GM23338 (cell line): Measurements from ENCODE around the gene KAT14. TPM values are rescaled to one million over a fixed set of nuclear protein-coding genes. Genes with fewer than 3 reads are reported as not detected.

Experiments used
- ATAC-seq: fragments of 200-7000 bp; cut with Tn5 transposase; 3 replicates; pipeline ENCODE4 v1.9.1; 2020
- DNase-seq: peaks from one replicate; pipeline ENCODE4 v3.0.0-alpha.2; 2015; ENCODE audit warnings: low spot score
- H2AFZ ChIP-seq: fragments of 200-600 bp; sonication (generic); 2 replicates; pipeline ENCODE4 v1.8.0; 2016; ENCODE audit warnings: antibody characterized with exemption, mild to moderate bottlenecking, moderate library complexity
- H3F3A ChIP-seq: fragments of 200-600 bp; sonication (generic); replicated peaks from 2 replicates; pipeline ENCODE4 v1.8.0; 2017; ENCODE audit warnings: antibody characterized with exemption, mixed run types, low read depth
- H3K27ac ChIP-seq: fragments of 200-600 bp; sonication (generic); 2 replicates; pipeline ENCODE4 v1.6.1; 2016; ENCODE audit warnings: low read depth
- H3K27me3 ChIP-seq: fragments of 200-600 bp; sonication (generic); 2 replicates; pipeline ENCODE4 v1.8.0; 2016; ENCODE audit warnings: mild to moderate bottlenecking, mixed run types, moderate library complexity; ENCODE audit not compliant: insufficient read depth
- H3K36me3 ChIP-seq: fragments of 200-600 bp; sonication (generic); 2 replicates; pipeline ENCODE4 v1.8.0; 2016; ENCODE audit warnings: mild to moderate bottlenecking; ENCODE audit not compliant: insufficient read depth
- H3K4me1 ChIP-seq: fragments of 200-600 bp; sonication (generic); 2 replicates; pipeline ENCODE4 v1.8.0; 2016; ENCODE audit warnings: mild to moderate bottlenecking, moderate library complexity; ENCODE audit not compliant: insufficient read depth
- H3K4me2 ChIP-seq: fragments of 200-600 bp; sonication (generic); 2 replicates; pipeline ENCODE4 v1.7.1; 2017; ENCODE audit warnings: mixed run types
- H3K4me3 ChIP-seq: fragments of 200-600 bp; sonication (generic); 2 replicates; pipeline ENCODE4 v1.6.1; 2016; ENCODE audit warnings: mixed run types
- H3K79me2 ChIP-seq: fragments of 200-600 bp; sonication (generic); replicated peaks from 2 replicates; pipeline ENCODE4 v1.8.0; 2017; ENCODE audit warnings: mild to moderate bottlenecking; ENCODE audit not compliant: insufficient read depth
- H3K9me2 ChIP-seq: fragments of 200-600 bp; sonication (generic); 2 replicates; pipeline ENCODE4 v1.8.0; 2017; ENCODE audit not compliant: insufficient read depth
- H4K20me1 ChIP-seq: fragments of 200-600 bp; sonication (generic); replicated peaks from 2 replicates; pipeline ENCODE4 v1.8.0; 2017; ENCODE audit warnings: mild to moderate bottlenecking; ENCODE audit not compliant: insufficient read depth
- H3K27ac Mint-ChIP-seq: 2 replicates; pipeline ENCODE4 v1.8.0; 2020; ENCODE audit warnings: inconsistent platforms, mild to moderate bottlenecking, moderate library complexity, mixed read lengths
- H3K27me3 Mint-ChIP-seq: 3 replicates; pipeline ENCODE4 v1.8.0; 2022; ENCODE audit warnings: low read depth, mild to moderate bottlenecking, moderate library complexity, mixed read lengths, inconsistent platforms; ENCODE audit not compliant: insufficient read depth, poor library complexity
- H3K36me3 Mint-ChIP-seq: 3 replicates; pipeline ENCODE4 v1.8.0; 2021; ENCODE audit warnings: low read depth, mild to moderate bottlenecking, inconsistent platforms, moderate library complexity, mixed read lengths
- H3K4me1 Mint-ChIP-seq: 3 replicates; pipeline ENCODE4 v1.8.0; 2020; ENCODE audit warnings: mild to moderate bottlenecking, inconsistent platforms, mixed read lengths
- H3K4me3 Mint-ChIP-seq: 3 replicates; pipeline ENCODE4 v1.8.0; 2021; ENCODE audit warnings: moderate library complexity, mild to moderate bottlenecking, inconsistent platforms, mixed read lengths
- H3K9me3 Mint-ChIP-seq: 3 replicates; pipeline ENCODE4 v1.8.0; 2020; ENCODE audit warnings: moderate library complexity, mild to moderate bottlenecking, inconsistent platforms, mixed read lengths
- CTCF ChIP-seq, 2 experiments: fragments of 200-600 bp in 1 of 2; sonication (generic) in 1 of 2; conservative IDR thresholded peaks; 2 replicates each; pipeline versions ENCODE4 v1.5.1 to v1.6.1; 2016 to 2017; ENCODE audit warnings: antibody characterized with exemption in 2 of 2, low read depth in 2 of 2, mild to moderate bottlenecking in 2 of 2, moderate library complexity in 1 of 2
- EZH2phosphoT487 ChIP-seq: fragments of 200-600 bp; sonication (generic); IDR thresholded peaks from one replicate; pipeline ENCODE4 v1.8.1; 2018; ENCODE audit warnings: antibody characterized with exemption; ENCODE audit not compliant: unreplicated experiment
- NANOG ChIP-seq: IDR thresholded peaks from 2 replicates; pipeline ENCODE4 v1.6.1; 2016; ENCODE audit warnings: antibody characterized with exemption, borderline replicate concordance
- ZNF462 ChIP-seq: fragments of 250-450 bp; sonication (Bioruptor Pico); IDR thresholded peaks from 2 replicates; pipeline ENCODE4 v1.5.0; 2020; ENCODE audit warnings: mild to moderate bottlenecking, moderate library complexity
- polyA plus RNA-seq: library from polyadenylated mRNA; unstranded; fragments of >200 nt; fragmentation: Nextera tagmentation; extraction: Ambion mirVana; gene quantifications from 2 replicates; pipeline ENCODE4 v1.2.1, GENCODE V29; 2016
- total RNA-seq: library from RNA; depleted of rRNA; stranded (reverse); fragments of >200 nt; shearing (Covaris generic); gene quantifications from 2 replicates; pipeline ENCODE4 v1.2.3, GENCODE V29; 2014
- TF ChIP-seq, protein P1 (sequence below): IDR thresholded peaks from one replicate; pipeline ENCODE4 v1.6.1; 2018; ENCODE audit warnings: antibody characterized with exemption; ENCODE audit not compliant: unreplicated experiment

KAT14 gene
- total and polyA plus RNA-seq, 2 experiments from 2014 or later, result 17.8 to 25.0 TPM

- TF ChIP-seq ZNF462 (CRISPR knock-in tag), result no peak
- TF ChIP-seq EZH2phosphoT487, result no peak
Measured at GRCh38 chr20:18187020-18187419, 49.4 kb downstream of the KAT14 start (continued).

DNA sequence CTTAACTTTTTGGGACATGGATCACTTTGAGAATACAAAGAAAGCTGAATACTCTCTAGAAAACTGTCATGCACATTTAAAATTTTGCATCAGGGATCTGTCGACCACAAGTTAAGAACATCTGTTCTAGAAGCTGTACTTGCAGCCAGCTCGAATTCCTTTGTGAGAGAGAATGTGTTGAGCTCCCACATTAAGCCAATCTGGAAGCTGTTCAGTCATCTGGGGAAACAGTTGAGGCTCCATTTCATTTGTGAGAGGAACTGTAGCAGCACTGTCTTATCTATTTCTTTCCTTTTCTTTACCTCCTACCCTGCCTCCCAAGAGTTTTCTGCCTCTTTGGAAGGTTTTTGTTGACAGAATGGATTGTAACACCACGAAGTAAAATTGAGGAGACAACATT is 50.8 kb downstream of the KAT14 start:
- Histone ChIP-seq H3K27me3 (no peaks in the 10 kb centered on the region), H3F3A (no peaks in the 10 kb centered on the region), H3K79me2 (no peaks in the 10 kb centered on the region), H3K4me3 (no peak overlapping the region), H3K9me2 (no peaks in the 10 kb centered on the region), H3K27ac (no peak overlapping the region), H4K20me1 (no peaks in the 10 kb centered on the region; the same call in 1 of the 2 replicates), H3K4me2 (no peak overlapping the region), H3K36me3 (peaks cover 36% of the 10 kb centered on the region), H2AFZ (no peak overlapping the region), H3K4me1 (no peaks in the 10 kb centered on the region)
- no peak overlapping the region for H3K4me3 Mint-ChIP-seq
- DNase-seq (no peak), ATAC-seq (no peak)
- peaks cover 32% of the 10 kb centered on the region for H3K36me3 Mint-ChIP-seq
- peaks cover under 1% of the 10 kb centered on the region; the same call in 2 of the 3 replicates for H3K9me3 Mint-ChIP-seq
- H3K27me3 Mint-ChIP-seq, result no peaks in the 10 kb centered on the region
- H3K4me1 Mint-ChIP-seq, result no peaks in the 10 kb centered on the region
- no peak overlapping the region for H3K27ac Mint-ChIP-seq
- TF ChIP-seq, protein P1, sequence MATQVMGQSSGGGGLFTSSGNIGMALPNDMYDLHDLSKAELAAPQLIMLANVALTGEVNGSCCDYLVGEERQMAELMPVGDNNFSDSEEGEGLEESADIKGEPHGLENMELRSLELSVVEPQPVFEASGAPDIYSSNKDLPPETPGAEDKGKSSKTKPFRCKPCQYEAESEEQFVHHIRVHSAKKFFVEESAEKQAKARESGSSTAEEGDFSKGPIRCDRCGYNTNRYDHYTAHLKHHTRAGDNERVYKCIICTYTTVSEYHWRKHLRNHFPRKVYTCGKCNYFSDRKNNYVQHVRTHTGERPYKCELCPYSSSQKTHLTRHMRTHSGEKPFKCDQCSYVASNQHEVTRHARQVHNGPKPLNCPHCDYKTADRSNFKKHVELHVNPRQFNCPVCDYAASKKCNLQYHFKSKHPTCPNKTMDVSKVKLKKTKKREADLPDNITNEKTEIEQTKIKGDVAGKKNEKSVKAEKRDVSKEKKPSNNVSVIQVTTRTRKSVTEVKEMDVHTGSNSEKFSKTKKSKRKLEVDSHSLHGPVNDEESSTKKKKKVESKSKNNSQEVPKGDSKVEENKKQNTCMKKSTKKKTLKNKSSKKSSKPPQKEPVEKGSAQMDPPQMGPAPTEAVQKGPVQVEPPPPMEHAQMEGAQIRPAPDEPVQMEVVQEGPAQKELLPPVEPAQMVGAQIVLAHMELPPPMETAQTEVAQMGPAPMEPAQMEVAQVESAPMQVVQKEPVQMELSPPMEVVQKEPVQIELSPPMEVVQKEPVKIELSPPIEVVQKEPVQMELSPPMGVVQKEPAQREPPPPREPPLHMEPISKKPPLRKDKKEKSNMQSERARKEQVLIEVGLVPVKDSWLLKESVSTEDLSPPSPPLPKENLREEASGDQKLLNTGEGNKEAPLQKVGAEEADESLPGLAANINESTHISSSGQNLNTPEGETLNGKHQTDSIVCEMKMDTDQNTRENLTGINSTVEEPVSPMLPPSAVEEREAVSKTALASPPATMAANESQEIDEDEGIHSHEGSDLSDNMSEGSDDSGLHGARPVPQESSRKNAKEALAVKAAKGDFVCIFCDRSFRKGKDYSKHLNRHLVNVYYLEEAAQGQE, result no peak
- TF ChIP-seq NANOG (no peak), CTCF (conservative IDR thresholded peaks at IDR 0.05; ENCODE audit: low read depth in 2 of 2) (no peak)
